Loucy (cell line): ENCODE measurements around the gene GUCD1.

ENCODE experiments used
- H2AFZ ChIP-seq: fragments of 200-600 bp; sonication (generic); 2 replicates; pipeline ENCODE4 v1.6.0; 2016; ENCODE audit warnings: antibody characterized with exemption, mild to moderate bottlenecking, low read length, moderate library complexity
- H3F3A ChIP-seq: fragments of 200-600 bp; 2 replicates; pipeline ENCODE4 v1.6.0; 2016; ENCODE audit warnings: antibody characterized with exemption, low read depth, mild to moderate bottlenecking
- H3K27me3 ChIP-seq: fragments of 200-600 bp; sonication (generic); 2 replicates; pipeline ENCODE4 v1.6.1; 2014; ENCODE audit warnings: low read length, mild to moderate bottlenecking; ENCODE audit not compliant: insufficient read depth, poor library complexity, severe bottlenecking
- H3K36me3 ChIP-seq: fragments of 200-600 bp; sonication (generic); 2 replicates; pipeline ENCODE4 v1.6.1; 2016; ENCODE audit warnings: low read length; ENCODE audit not compliant: insufficient read depth
- H3K4me1 ChIP-seq: fragments of 200-600 bp; sonication (generic); 2 replicates; pipeline ENCODE4 v1.5.1; 2014; ENCODE audit warnings: low read length, mild to moderate bottlenecking; ENCODE audit not compliant: insufficient read depth, poor library complexity, severe bottlenecking
- H3K4me2 ChIP-seq: fragments of 200-600 bp; sonication (generic); 2 replicates; pipeline ENCODE4 v1.6.0; 2014; ENCODE audit warnings: antibody characterized with exemption, low read length, low read depth, mild to moderate bottlenecking; ENCODE audit not compliant: poor library complexity, severe bottlenecking
- H3K4me3 ChIP-seq: fragments of 200-600 bp; sonication (generic); 2 replicates; pipeline ENCODE4 v1.5.1; 2014; ENCODE audit warnings: low read length, mild to moderate bottlenecking, mixed read lengths; ENCODE audit not compliant: poor library complexity, severe bottlenecking
- H3K79me2 ChIP-seq: fragments of 200-600 bp; sonication (generic); 2 replicates; pipeline ENCODE4 v1.6.1; 2014; ENCODE audit warnings: low read length; ENCODE audit not compliant: insufficient read depth
- H3K9ac ChIP-seq: fragments of 200-600 bp; sonication (generic); 2 replicates; pipeline ENCODE4 v1.6.0; 2014; ENCODE audit warnings: mild to moderate bottlenecking, low read depth, low read length, moderate library complexity; ENCODE audit not compliant: poor library complexity, severe bottlenecking
- H3K9me2 ChIP-seq: fragments of 200-600 bp; sonication (generic); replicated peaks from 2 replicates; pipeline ENCODE4 v1.6.1; 2016; ENCODE audit warnings: low read depth, low read length, mixed read lengths
- H3K9me3 ChIP-seq: fragments of 200-600 bp; sonication (generic); 2 replicates; pipeline ENCODE4 v1.6.1; 2014; ENCODE audit warnings: mild to moderate bottlenecking, antibody characterized with exemption, low read length, low read depth; ENCODE audit not compliant: insufficient read depth
- H4K20me1 ChIP-seq: fragments of 200-600 bp; sonication (generic); 2 replicates; pipeline ENCODE4 v1.6.0; 2014; ENCODE audit warnings: antibody characterized with exemption, low read length, mild to moderate bottlenecking; ENCODE audit not compliant: insufficient read depth, poor library complexity, severe bottlenecking
- EZH2phosphoT487 ChIP-seq: fragments of 200-600 bp; IDR thresholded peaks from 2 replicates; pipeline ENCODE4 v1.6.1; 2018; ENCODE audit warnings: antibody characterized with exemption, mild to moderate bottlenecking, moderate library complexity, borderline replicate concordance
- TF ChIP-seq, protein P1 (sequence below): fragments of 200-600 bp; sonication (generic); conservative IDR thresholded peaks from 2 replicates; pipeline ENCODE4 v1.5.1; 2014; ENCODE audit warnings: mild to moderate bottlenecking, antibody characterized with exemption, low read length

The GUCD1 gene

DNA sequence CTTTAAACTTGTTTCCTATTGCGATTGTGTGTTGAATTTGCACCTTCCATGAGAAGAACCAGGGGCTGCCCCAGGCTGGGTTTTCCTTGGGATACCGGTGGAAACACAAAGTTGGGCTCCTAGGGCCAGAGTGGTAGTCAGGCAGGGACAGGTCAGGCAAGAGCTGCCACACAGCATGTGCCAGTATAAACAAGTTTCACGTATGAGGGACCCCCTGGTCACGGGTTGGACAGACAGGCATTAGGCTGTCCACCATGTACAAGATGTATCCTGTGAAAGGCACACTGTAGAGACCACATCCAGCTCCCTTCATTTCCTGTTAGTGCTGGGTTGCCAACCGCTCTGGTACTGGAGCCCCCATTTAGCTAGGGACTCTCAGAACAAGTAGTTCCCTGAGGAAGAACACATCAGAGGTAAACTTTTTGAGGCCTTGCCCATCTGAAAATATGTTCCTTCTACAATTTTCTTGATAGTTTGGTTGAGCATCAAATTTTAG lies 51.0 kb downstream of the GUCD1 start:
- H3K4me3 ChIP-seq = no peak overlapping the region
- peak overlapping the region; percentile 5; the same call in 1 of the 2 replicates for H2AFZ ChIP-seq
- H3F3A ChIP-seq = no peaks in the 10 kb centered on the region
- H3K79me2 ChIP-seq = no peaks in the 10 kb centered on the region
- H3K9me3 ChIP-seq = no peaks in the 10 kb centered on the region
- no peaks in the 10 kb centered on the region for H4K20me1 ChIP-seq
- H3K9me2 ChIP-seq = no peaks in the 10 kb centered on the region
- peak overlapping the region; percentile 37 for H3K4me2 ChIP-seq
- peak overlapping the region; percentile 46 for H3K9ac ChIP-seq
- no peaks in the 10 kb centered on the region for H3K36me3 ChIP-seq
- TF ChIP-seq EZH2phosphoT487 = no peak
- TF ChIP-seq, protein P1, sequence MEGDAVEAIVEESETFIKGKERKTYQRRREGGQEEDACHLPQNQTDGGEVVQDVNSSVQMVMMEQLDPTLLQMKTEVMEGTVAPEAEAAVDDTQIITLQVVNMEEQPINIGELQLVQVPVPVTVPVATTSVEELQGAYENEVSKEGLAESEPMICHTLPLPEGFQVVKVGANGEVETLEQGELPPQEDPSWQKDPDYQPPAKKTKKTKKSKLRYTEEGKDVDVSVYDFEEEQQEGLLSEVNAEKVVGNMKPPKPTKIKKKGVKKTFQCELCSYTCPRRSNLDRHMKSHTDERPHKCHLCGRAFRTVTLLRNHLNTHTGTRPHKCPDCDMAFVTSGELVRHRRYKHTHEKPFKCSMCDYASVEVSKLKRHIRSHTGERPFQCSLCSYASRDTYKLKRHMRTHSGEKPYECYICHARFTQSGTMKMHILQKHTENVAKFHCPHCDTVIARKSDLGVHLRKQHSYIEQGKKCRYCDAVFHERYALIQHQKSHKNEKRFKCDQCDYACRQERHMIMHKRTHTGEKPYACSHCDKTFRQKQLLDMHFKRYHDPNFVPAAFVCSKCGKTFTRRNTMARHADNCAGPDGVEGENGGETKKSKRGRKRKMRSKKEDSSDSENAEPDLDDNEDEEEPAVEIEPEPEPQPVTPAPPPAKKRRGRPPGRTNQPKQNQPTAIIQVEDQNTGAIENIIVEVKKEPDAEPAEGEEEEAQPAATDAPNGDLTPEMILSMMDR = no peak
- no peaks in the 10 kb centered on the region for H3K27me3 ChIP-seq
- peaks cover 49% of the 10 kb centered on the region for H3K4me1 ChIP-seq

DNA sequence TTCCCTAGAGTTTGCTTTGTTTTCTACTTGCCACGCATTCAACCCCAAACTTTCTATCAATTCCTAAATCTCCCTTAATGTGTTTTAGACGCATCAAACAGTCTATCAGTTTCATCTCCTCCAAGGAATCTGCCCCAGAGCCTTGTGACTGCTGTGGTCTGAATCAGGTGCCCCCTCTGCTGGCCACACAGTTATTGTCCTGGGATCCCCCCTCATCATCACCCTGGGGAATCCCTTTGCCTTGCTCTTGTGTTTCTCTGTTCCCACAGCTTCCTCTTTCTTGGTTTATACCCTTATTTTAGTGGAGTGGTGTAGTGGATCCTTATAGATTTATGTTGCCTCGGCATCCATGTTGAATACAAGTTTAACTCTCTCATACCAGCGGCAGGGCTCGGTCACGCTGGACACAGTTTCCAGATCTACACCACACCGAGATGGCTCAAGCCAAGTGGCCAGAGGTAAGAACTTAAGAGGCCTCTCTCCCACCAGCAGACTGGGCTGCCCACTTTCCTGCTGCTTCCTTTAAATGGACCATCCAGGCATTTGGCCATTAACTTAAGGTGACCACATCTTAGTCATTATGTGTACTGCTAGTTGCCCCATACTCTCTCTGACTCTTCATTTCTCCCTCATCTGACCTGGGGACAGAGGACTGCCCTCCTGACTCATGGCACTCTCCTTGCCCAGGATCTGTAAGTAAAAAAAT lies 51.6 kb downstream of the GUCD1 start:
- no peak for TF ChIP-seq EZH2phosphoT487
- TF ChIP-seq, protein P1 = peak; percentile 88
- no peak overlapping the region for H3K4me3 ChIP-seq
- peak overlapping the region; percentile 46 for H3K9ac ChIP-seq
- H3K27me3 ChIP-seq = no peaks in the 10 kb centered on the region
- H3K36me3 ChIP-seq = no peaks in the 10 kb centered on the region
- H2AFZ ChIP-seq = no peak overlapping the region
- H3K9me3 ChIP-seq = no peaks in the 10 kb centered on the region
- peaks cover 54% of the 10 kb centered on the region for H3K4me1 ChIP-seq
- H3K9me2 ChIP-seq = no peaks in the 10 kb centered on the region
- H4K20me1 ChIP-seq = no peaks in the 10 kb centered on the region
- H3K4me2 ChIP-seq = peak overlapping the region; percentile 37
- no peaks in the 10 kb centered on the region for H3K79me2 ChIP-seq
- H3F3A ChIP-seq = no peaks in the 10 kb centered on the region

DNA sequence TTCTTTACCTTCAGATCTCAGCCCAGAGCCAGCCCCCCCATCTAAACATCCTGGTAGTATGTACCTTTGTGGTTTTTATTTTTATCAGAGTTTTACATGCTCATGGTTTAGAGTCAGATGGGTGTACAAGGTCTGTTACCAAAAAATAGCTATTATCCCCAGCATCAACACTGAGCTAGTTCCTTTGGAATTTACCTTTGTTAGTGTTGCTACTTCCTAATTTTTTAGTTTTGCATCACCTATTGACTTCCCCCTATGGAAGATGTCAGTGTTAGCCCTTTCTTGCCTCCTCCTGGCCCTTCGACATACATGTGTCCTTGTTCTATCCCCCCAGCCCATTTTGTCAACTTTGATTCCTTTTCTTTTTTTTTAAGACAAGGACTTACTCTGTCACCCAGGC lies 52.4 kb downstream of the GUCD1 start:
- Histone ChIP-seq H3K27me3 (no peaks in the 10 kb centered on the region), H3K9ac (peak overlapping the region; percentile 36), H4K20me1 (no peaks in the 10 kb centered on the region), H3K79me2 (no peaks in the 10 kb centered on the region), H3K4me3 (no peak overlapping the region), H3F3A (no peaks in the 10 kb centered on the region), H3K9me2 (no peaks in the 10 kb centered on the region), H3K9me3 (no peaks in the 10 kb centered on the region), H3K36me3 (no peaks in the 10 kb centered on the region), H2AFZ (no peak overlapping the region), H3K4me1 (peaks cover 62% of the 10 kb centered on the region), H3K4me2 (no peak overlapping the region)
- TF ChIP-seq EZH2phosphoT487 = no peak
- TF ChIP-seq, protein P1 = no peak
